Non-pigmented ciliary epithelial cell (primary cell): ENCODE data around the gene MORN4.
"Not testable (repeated sequence)": the region's sequence is repeated elsewhere in the genome, so short reads cannot be mapped to it uniquely, and the experiment has no call there.

Source experiments
- DNase-seq: peaks from one replicate; pipeline ENCODE4 v3.0.0-alpha.2; 2010; ENCODE audit warnings: low read depth

Gene MORN4

GRCh38 chr10:97632949-97633884 is at the start of gene MORN4:
Gene MORN4 (minus strand): TSS chr10:97633500. CDS start chr10:97619653, 13,847 bp downstream.
- no peak for DNase-seq

- no peak for DNase-seq
Observed at GRCh38 chr10:97682042-97682441, 48.7 kb upstream of the MORN4 start.

- no peak for DNase-seq
Observed at GRCh38 chr10:97679594-97679993, 46.3 kb upstream of the MORN4 start.

- DNase-seq, result no peak
Observed at GRCh38 chr10:97676770-97677581, 43.7 kb upstream of the MORN4 start.

- no peak for DNase-seq
Observed at GRCh38 chr10:97675222-97675621, 41.9 kb upstream of the MORN4 start.

GRCh38 chr10:97673736-97674525 is 40.6 kb upstream of the MORN4 start:
- DNase-seq, result no peak

GRCh38 chr10:97669571-97669970 is 36.3 kb upstream of the MORN4 start:
- DNase-seq, result no peak

GRCh38 chr10:97667463-97667862 is 34.2 kb upstream of the MORN4 start:
- DNase-seq, result no peak

GRCh38 chr10:97666992-97667391 is 33.7 kb upstream of the MORN4 start:
- no peak for DNase-seq

GRCh38 chr10:97664282-97664850 is 31.1 kb upstream of the MORN4 start:
- DNase-seq, result no peak

- no peak for DNase-seq
Observed at GRCh38 chr10:97659589-97659988, 26.3 kb upstream of the MORN4 start.

- DNase-seq, result no peak
Observed at GRCh38 chr10:97656777-97657176, 23.5 kb upstream of the MORN4 start.

GRCh38 chr10:97651773-97652172 is 18.5 kb upstream of the MORN4 start:
- DNase-seq, result no peak

- no peak for DNase-seq
Observed at GRCh38 chr10:97650726-97651125, 17.4 kb upstream of the MORN4 start.

GRCh38 chr10:97649405-97649750 is 16.1 kb upstream of the MORN4 start:
- DNase-seq, result not testable (repeated sequence)

GRCh38 chr10:97648562-97649404 is 15.5 kb upstream of the MORN4 start:
- DNase-seq, result peak; percentile 89

GRCh38 chr10:97647556-97647955 is 14.3 kb upstream of the MORN4 start:
- no peak for DNase-seq

GRCh38 chr10:97644936-97645335 is 11.6 kb upstream of the MORN4 start:
- no peak for DNase-seq

- DNase-seq, result no peak
Observed at GRCh38 chr10:97643441-97643985, 10.2 kb upstream of the MORN4 start.

GRCh38 chr10:97642471-97643159 is 9.3 kb upstream of the MORN4 start:
- not testable (repeated sequence) for DNase-seq
